Measurements from ENCODE around the gene YWHAG. TPM values are rescaled to one million over a fixed set of nuclear protein-coding genes. Genes with fewer than 3 reads are reported as not detected.

YWHAG gene
- total and polyA plus RNA-seq, 9 of the 15 experiments (the other 6 are each of a cell fraction or from before 2014, with no cell fraction given): 30.4 to 246 (median 94.5) TPM

GRCh38 chr7:76380623-76380966 is 21.8 kb upstream of the YWHAG start:
- H4K20me1 ChIP-seq (replicated peaks; ENCODE audit: control insufficient read depth, insufficient read depth, low read length): no peaks in the 10 kb centered on the region
- BruUV-seq (replicated peaks): no TSS peak
- H2AFZ ChIP-seq (ENCODE audit: low read depth, low read length): peak overlapping the region; percentile 75
- no peaks in the 10 kb centered on the region for H3K79me2 ChIP-seq (ENCODE audit: control insufficient read depth, insufficient read depth, low read length)
- DNase-seq (ENCODE audit: extremely low read depth in 1 of 4, low spot score in 3 of 4) (no peak), FAIRE-seq (no peak), ATAC-seq (no peak)
- no peaks in the 10 kb centered on the region for H3K9me1 ChIP-seq (ENCODE audit: control insufficient read depth, insufficient read depth, low read length)
- ChIA-PET POLR2A (no interaction called here), CTCF (ENCODE audit: low intra/inter-chr PET ratio) (no interaction called here)
- H3K4me1 ChIP-seq (replicated peaks in 1 of 2; ENCODE audit: control insufficient read depth in 2 of 2, insufficient read depth in 2 of 2, low read length in 2 of 2): peaks cover 28 to 39% of the 10 kb centered on the region in 2 experiments
- in situ Hi-C loops (cut with MboI) (no loop called here), intact Hi-C loops (cut with micrococcal nuclease) (no loop called here)
- H3K36me3 ChIP-seq (ENCODE audit: control insufficient read depth, insufficient read depth, low read length): no peaks in the 10 kb centered on the region
- H3K9ac ChIP-seq (ENCODE audit: insufficient read depth in 1 of 2, low read depth in 2 of 2, low read length in 2 of 2): peak overlapping the region; percentile 79 to 83; a peak in 3 of 4 replicates
- H3K27me3 ChIP-seq (ENCODE audit: control insufficient read depth in 2 of 2, insufficient read depth in 2 of 2, low read length in 2 of 2): no peaks in the 10 kb centered on the region
- peak overlapping the region; percentile 94 for H3K27ac ChIP-seq (ENCODE audit: extremely low read depth, low read depth, low read length)
- H3K9me3 ChIP-seq (replicated peaks; ENCODE audit: control insufficient read depth, insufficient read depth, low read depth, low read length): no peaks in the 10 kb centered on the region
- 81% methylated on average over 7 of the region's 7 CpGs for WGBS (ENCODE audit: insufficient coverage, low coverage, missing lambda C conversion rate)
- peak overlapping the region; percentile 60 for H3K4me2 ChIP-seq (ENCODE audit: insufficient read depth, low read length)
- H3K4me3 ChIP-seq: no peak overlapping the region
- TF ChIP-seq NBN (IDR thresholded peaks at IDR 0.05; ENCODE audit: low read depth) (no peak), DMBX1 (CRISPR knock-in tag; IDR thresholded peaks at IDR 0.05; ENCODE audit: borderline replicate concordance) (0 out of 2 replicates have a peak, but pooled peaks have one; percentile 15), HES1 (IDR thresholded peaks at IDR 0.05; ENCODE audit: low read depth) (no peak), E2F3 (CRISPR knock-in tag; IDR thresholded peaks at IDR 0.05) (peak; percentile 37; the same call in 1 of the 2 replicates), RFX5 (IDR thresholded peaks at IDR 0.05; ENCODE audit: low read depth, low read length) (no peak), U2AF2 (optimal IDR thresholded peaks at IDR 0.05; ENCODE audit: low read depth, low read length) (no peak), ELK3 (CRISPR knock-in tag; IDR thresholded peaks at IDR 0.05) (no peak), RCOR1 (IDR thresholded peaks at IDR 0.05; ENCODE audit: borderline replicate concordance in 1 of 2, low read depth in 2 of 2, low read length in 2 of 2) (no peak), SP2 (IDR thresholded peaks at IDR 0.05; ENCODE audit: extremely low read depth, low read depth, low read length, poor library complexity, severe bottlenecking) (no peak), NCOA1 (IDR thresholded peaks at IDR 0.05; ENCODE audit: low read depth) (no peak), POU5F1 (IDR thresholded peaks at IDR 0.05; ENCODE audit: borderline replicate concordance, low read depth, low read length, partially characterized antibody) (no peak), MEF2D (tag; conservative IDR thresholded peaks at IDR 0.05; ENCODE audit: low read depth) (no peak), CAMTA2 (CRISPR knock-in tag; conservative IDR thresholded peaks at IDR 0.05) (no peak), ZNF408 (CRISPR knock-in tag; IDR thresholded peaks at IDR 0.05; ENCODE audit: low read depth) (no peak), ETV6 (IDR thresholded peaks at IDR 0.05; ENCODE audit: borderline replicate concordance in 1 of 2, low read depth in 2 of 2, low read length in 1 of 2) (no peak), ETV6 (CRISPR knock-in tag; IDR thresholded peaks at IDR 0.05; ENCODE audit: borderline replicate concordance) (no peak), STAT5A (IDR thresholded peaks at IDR 0.05; ENCODE audit: borderline replicate concordance, low read length) (no peak), BCL6 (CRISPR knock-in tag; IDR thresholded peaks at IDR 0.05) (no peak), ZNF77 (CRISPR knock-in tag; IDR thresholded peaks at IDR 0.05) (no peak), ZNF76 (CRISPR knock-in tag; IDR thresholded peaks at IDR 0.05; ENCODE audit: borderline replicate concordance) (peak; percentile 57; the same call in 1 of the 2 replicates), ZNF347 (CRISPR knock-in tag; IDR thresholded peaks at IDR 0.05; ENCODE audit: low read depth) (no peak), TOE1 (IDR thresholded peaks at IDR 0.05; ENCODE audit: borderline replicate concordance) (no peak), TOE1 (CRISPR knock-in tag; IDR thresholded peaks at IDR 0.05; ENCODE audit: borderline replicate concordance, low read depth) (no peak)
